NCI-H2227 (cell line): ENCODE data around the gene RNF121.

Experiments
- DNase-seq: peaks from one replicate; lab custom pipeline; 2025; ENCODE audit not compliant: unreplicated experiment; lab: John Stamatoyannopoulos, UW

Gene RNF121

GRCh38 chr11:72030472-72031045, 101.7 kb downstream of the RNF121 start:
- DNase-seq, result no peak

GRCh38 chr11:72036687-72037086, 107.8 kb downstream of the RNF121 start:
- no peak for DNase-seq

- no peak for DNase-seq
Measured at GRCh38 chr11:72037554-72038311, 108.9 kb downstream of the RNF121 start.

- DNase-seq, result no peak
Measured at GRCh38 chr11:72038491-72038890, 109.6 kb downstream of the RNF121 start.

- DNase-seq, result peak; percentile 20
Measured at GRCh38 chr11:72039031-72039855, 110.4 kb downstream of the RNF121 start.

GRCh38 chr11:72039856-72040401, 111.1 kb downstream of the RNF121 start:
- no peak for DNase-seq

GRCh38 chr11:72040491-72041363, 111.9 kb downstream of the RNF121 start:
- DNase-seq, result peak; percentile 91

GRCh38 chr11:72041364-72042063, 112.7 kb downstream of the RNF121 start:
- DNase-seq, result peak; percentile 75

- no peak for DNase-seq
Measured at GRCh38 chr11:72042064-72042745, 113.4 kb downstream of the RNF121 start.

GRCh38 chr11:72045849-72046248, 117.0 kb downstream of the RNF121 start:
- no peak for DNase-seq
